HepG2 (cell line): ENCODE measurements around the gene OBSL1. TPM values are rescaled to one million over a fixed set of nuclear protein-coding genes. Genes with fewer than 3 reads are reported as not detected.

Experiments used
- CHD2 ChIP-seq: IDR thresholded peaks from 2 replicates; pipeline ENCODE4 v1.6.1; 2011; ENCODE audit warnings: low read depth, low read length, improper control_type of control experiment
- EHMT2 ChIP-seq: fragments of 200-600 bp; sonication (generic); IDR thresholded peaks from 2 replicates; pipeline ENCODE4 v1.7.0; 2017; ENCODE audit warnings: antibody characterized with exemption, low read depth, low read length, borderline replicate concordance
- KLF16 ChIP-seq, 2 experiments: sonication (generic) in 1 of 2; formaldehyde crosslinking in 1 of 2; IDR thresholded peaks; 2 replicates each; pipeline versions ENCODE4 v1.6.1 to v1.8.0; 2016 to 2023; ENCODE audit warnings: missing genetic modification reagents in 2 of 2, missing compliant biosample characterization in 1 of 2
- KLF9 ChIP-seq: IDR thresholded peaks from 2 replicates; pipeline ENCODE4 v1.6.1; 2016; ENCODE audit warnings: low read depth
- POLR2G ChIP-seq: fragments of 200-400 bp; formaldehyde crosslinking; IDR thresholded peaks from 2 replicates; pipeline ENCODE4 v1.6.1; 2018; ENCODE audit warnings: mild to moderate bottlenecking, low read depth, low read length, moderate library complexity
- RORA ChIP-seq: sonication (generic); formaldehyde crosslinking; IDR thresholded peaks from 2 replicates; pipeline ENCODE4 v1.5.0; 2020; ENCODE audit warnings: mild to moderate bottlenecking, missing genetic modification reagents, moderate library complexity
- ZFP90 ChIP-seq: sonication (generic); formaldehyde crosslinking; IDR thresholded peaks from 2 replicates; pipeline ENCODE4 v1.8.0; 2022; ENCODE audit warnings: missing genetic modification reagents, mild to moderate bottlenecking, inconsistent platforms, borderline replicate concordance
- ZNF564 ChIP-seq: sonication (generic); formaldehyde crosslinking; IDR thresholded peaks from 2 replicates; pipeline ENCODE4 v1.8.1; 2023; ENCODE audit warnings: mild to moderate bottlenecking, missing genetic modification reagents
- ZNF670 ChIP-seq: sonication (generic); formaldehyde crosslinking; IDR thresholded peaks from 2 replicates; pipeline ENCODE4 v1.8.0; 2022; ENCODE audit warnings: mild to moderate bottlenecking, missing genetic modification reagents, borderline replicate concordance
- ZSCAN9 ChIP-seq: IDR thresholded peaks from 2 replicates; pipeline ENCODE4 v1.6.1; 2016; ENCODE audit warnings: borderline replicate concordance
- polyA plus RNA-seq, 8 experiments: library from polyadenylated mRNA; depleted of rRNA in 3 of 8; stranded (reverse) in 7 of 8; unstranded in 1 of 8; fragments of >200 nt; fragmentation: Illumina TruSeq in 4 of 8; extraction: Trizol in 4 of 8; gene quantifications; 2 replicates each; pipeline versions ENCODE4 v1.2.1 to v1.2.3, GENCODE V29; 2011 to 2016; ENCODE audit warnings: low read depth in 4 of 8, missing spikeins in 1 of 8, mixed read lengths in 1 of 8; ENCODE audit not compliant: insufficient read depth in 1 of 8
- total RNA-seq, 5 experiments: library from RNA; depleted of rRNA; stranded (reverse); fragments of >200 nt; fragmentation: Illumina TruSeq; extraction: Trizol; gene quantifications; 2 replicates each; pipeline ENCODE4 v1.2.3, GENCODE V29; 2016; ENCODE audit warnings: low read depth in 1 of 5
- TF ChIP-seq, protein P1 (sequence below): sonication (generic); formaldehyde crosslinking; IDR thresholded peaks from 2 replicates; pipeline ENCODE4 v1.4.0; 2020; ENCODE audit warnings: missing genetic modification reagents, mild to moderate bottlenecking, borderline replicate concordance
- TF ChIP-seq, protein P2 (sequence below): sonication (generic); formaldehyde crosslinking; IDR thresholded peaks from 2 replicates; pipeline ENCODE4 v1.5.0; 2020; ENCODE audit warnings: mild to moderate bottlenecking, missing genetic modification reagents
- TF ChIP-seq, protein P3 (sequence below): sonication (generic); formaldehyde crosslinking; IDR thresholded peaks from 2 replicates; pipeline ENCODE4 v1.4.0; 2020; ENCODE audit warnings: missing genetic modification reagents
- TF ChIP-seq, protein P4 (sequence below): fragments of 450-650 bp; IDR thresholded peaks from 2 replicates; pipeline ENCODE4 v1.6.1; 2016
- TF ChIP-seq, protein P5 (sequence below): sonication (generic); formaldehyde crosslinking; IDR thresholded peaks from 2 replicates; pipeline ENCODE4 v1.5.1; 2020; ENCODE audit warnings: missing genetic modification reagents, mild to moderate bottlenecking, borderline replicate concordance
- TF ChIP-seq, protein P6 (sequence below): sonication (generic); formaldehyde crosslinking; IDR thresholded peaks from 2 replicates; pipeline ENCODE4 v1.9.0; 2021; ENCODE audit warnings: missing genetic modification reagents, mild to moderate bottlenecking, borderline replicate concordance

OBSL1 gene
- total and polyA plus RNA-seq, 2 of the 13 experiments (the other 11 are each of a cell fraction or from before 2014, with no cell fraction given), result 86.7 to 218 TPM

DNA sequence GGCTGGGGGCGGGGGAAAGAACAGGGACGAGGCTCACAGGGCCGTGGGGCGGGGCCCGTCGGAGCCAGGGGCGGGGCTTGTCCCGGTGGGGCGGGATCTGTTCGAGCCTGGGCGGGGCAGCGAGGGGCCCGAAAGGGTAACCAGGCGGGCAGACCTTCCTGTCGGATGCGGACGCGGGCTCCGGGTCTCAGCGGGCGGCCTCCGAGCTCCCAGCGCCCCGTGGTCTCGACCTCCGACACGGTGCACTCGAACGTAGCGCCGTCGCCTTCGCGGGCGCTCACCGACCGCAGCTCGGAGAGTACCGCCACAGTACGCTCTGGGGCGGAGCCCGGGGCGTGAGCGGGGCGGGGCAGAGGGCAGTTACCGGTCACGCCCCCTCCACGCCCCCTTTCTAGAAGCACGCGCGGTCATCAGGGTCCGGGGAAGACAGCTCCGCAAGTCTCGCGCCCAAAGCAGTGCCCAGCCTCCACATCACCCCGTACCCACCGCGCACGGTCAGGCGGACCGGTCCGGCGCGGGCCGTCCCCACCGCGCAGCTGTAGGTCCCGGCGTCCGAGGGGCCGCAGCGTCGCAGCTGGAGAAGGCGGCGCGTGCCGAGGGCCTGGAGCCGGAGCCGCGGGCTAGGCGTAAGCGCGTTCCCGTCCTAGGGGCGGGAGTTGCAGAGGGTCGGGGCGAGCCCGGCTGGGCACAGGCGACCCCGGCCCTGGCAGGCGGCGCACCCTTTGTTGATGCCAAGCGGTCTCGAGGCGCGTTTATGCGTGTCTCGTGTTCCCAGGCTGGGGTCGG lies 18.8 kb downstream of the OBSL1 start (continued):
- TF ChIP-seq, protein P1, sequence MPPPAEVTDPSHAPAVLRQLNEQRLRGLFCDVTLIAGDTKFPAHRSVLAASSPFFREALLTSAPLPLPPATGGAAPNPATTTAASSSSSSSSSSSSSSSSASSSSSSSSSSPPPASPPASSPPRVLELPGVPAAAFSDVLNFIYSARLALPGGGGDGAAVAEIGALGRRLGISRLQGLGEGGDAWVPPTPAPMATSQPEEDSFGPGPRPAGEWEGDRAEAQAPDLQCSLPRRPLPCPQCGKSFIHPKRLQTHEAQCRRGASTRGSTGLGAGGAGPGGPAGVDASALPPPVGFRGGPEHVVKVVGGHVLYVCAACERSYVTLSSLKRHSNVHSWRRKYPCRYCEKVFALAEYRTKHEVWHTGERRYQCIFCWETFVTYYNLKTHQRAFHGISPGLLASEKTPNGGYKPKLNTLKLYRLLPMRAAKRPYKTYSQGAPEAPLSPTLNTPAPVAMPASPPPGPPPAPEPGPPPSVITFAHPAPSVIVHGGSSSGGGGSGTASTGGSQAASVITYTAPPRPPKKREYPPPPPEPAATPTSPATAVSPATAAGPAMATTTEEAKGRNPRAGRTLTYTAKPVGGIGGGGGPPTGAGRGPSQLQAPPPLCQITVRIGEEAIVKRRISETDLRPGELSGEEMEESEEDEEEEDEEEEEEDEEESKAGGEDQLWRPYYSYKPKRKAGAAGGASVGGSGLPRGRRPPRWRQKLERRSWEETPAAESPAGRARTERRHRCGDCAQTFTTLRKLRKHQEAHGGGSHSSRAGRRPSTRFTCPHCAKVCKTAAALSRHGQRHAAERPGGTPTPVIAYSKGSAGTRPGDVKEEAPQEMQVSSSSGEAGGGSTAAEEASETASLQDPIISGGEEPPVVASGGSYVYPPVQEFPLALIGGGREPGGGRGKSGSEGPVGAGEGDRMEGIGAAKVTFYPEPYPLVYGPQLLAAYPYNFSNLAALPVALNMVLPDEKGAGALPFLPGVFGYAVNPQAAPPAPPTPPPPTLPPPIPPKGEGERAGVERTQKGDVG (CRISPR knock-in tag), result peak; percentile 47
- TF ChIP-seq ZSCAN9 (CRISPR knock-in tag) (no peak; the same call in 1 of the 2 replicates), KLF16 (CRISPR knock-in tag; IDR thresholded peaks at IDR 0.05) (peak; percentile 46 to 78; a peak in 1 of 4 replicates), ZNF564 (peak; percentile 87), CHD2 (peak; percentile 15; the same call in 1 of the 2 replicates), RORA (CRISPR knock-in tag) (no peak), ZNF670 (CRISPR knock-in tag) (peak; percentile 67; the same call in 1 of the 2 replicates), ZFP90 (no peak; the same call in 1 of the 2 replicates), POLR2G (peak; percentile 64; the same call in 1 of the 2 replicates), EHMT2 (no peak), KLF9 (CRISPR knock-in tag) (0 out of 2 replicates have a peak, but pooled peaks have one; percentile 71)
- TF ChIP-seq, protein P2, sequence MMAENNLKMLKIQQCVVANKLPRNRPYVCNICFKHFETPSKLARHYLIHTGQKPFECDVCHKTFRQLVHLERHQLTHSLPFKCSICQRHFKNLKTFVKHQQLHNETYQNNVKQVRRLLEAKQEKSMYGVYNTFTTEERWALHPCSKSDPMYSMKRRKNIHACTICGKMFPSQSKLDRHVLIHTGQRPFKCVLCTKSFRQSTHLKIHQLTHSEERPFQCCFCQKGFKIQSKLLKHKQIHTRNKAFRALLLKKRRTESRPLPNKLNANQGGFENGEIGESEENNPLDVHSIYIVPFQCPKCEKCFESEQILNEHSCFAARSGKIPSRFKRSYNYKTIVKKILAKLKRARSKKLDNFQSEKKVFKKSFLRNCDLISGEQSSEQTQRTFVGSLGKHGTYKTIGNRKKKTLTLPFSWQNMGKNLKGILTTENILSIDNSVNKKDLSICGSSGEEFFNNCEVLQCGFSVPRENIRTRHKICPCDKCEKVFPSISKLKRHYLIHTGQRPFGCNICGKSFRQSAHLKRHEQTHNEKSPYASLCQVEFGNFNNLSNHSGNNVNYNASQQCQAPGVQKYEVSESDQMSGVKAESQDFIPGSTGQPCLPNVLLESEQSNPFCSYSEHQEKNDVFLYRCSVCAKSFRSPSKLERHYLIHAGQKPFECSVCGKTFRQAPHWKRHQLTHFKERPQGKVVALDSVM, result no peak
- TF ChIP-seq, protein P3, sequence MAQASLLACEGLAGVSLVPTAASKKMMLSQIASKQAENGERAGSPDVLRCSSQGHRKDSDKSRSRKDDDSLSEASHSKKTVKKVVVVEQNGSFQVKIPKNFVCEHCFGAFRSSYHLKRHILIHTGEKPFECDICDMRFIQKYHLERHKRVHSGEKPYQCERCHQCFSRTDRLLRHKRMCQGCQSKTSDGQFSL (CRISPR knock-in tag), result no peak
- TF ChIP-seq, protein P4, sequence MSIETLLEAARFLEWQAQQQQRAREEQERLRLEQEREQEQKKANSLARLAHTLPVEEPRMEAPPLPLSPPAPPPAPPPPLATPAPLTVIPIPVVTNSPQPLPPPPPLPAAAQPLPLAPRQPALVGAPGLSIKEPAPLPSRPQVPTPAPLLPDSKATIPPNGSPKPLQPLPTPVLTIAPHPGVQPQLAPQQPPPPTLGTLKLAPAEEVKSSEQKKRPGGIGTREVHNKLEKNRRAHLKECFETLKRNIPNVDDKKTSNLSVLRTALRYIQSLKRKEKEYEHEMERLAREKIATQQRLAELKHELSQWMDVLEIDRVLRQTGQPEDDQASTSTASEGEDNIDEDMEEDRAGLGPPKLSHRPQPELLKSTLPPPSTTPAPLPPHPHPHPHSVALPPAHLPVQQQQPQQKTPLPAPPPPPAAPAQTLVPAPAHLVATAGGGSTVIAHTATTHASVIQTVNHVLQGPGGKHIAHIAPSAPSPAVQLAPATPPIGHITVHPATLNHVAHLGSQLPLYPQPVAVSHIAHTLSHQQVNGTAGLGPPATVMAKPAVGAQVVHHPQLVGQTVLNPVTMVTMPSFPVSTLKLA, result peak; percentile 36
- TF ChIP-seq, protein P5, sequence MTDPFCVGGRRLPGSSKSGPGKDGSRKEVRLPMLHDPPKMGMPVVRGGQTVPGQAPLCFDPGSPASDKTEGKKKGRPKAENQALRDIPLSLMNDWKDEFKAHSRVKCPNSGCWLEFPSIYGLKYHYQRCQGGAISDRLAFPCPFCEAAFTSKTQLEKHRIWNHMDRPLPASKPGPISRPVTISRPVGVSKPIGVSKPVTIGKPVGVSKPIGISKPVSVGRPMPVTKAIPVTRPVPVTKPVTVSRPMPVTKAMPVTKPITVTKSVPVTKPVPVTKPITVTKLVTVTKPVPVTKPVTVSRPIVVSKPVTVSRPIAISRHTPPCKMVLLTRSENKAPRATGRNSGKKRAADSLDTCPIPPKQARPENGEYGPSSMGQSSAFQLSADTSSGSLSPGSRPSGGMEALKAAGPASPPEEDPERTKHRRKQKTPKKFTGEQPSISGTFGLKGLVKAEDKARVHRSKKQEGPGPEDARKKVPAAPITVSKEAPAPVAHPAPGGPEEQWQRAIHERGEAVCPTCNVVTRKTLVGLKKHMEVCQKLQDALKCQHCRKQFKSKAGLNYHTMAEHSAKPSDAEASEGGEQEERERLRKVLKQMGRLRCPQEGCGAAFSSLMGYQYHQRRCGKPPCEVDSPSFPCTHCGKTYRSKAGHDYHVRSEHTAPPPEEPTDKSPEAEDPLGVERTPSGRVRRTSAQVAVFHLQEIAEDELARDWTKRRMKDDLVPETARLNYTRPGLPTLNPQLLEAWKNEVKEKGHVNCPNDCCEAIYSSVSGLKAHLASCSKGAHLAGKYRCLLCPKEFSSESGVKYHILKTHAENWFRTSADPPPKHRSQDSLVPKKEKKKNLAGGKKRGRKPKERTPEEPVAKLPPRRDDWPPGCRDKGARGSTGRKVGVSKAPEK (CRISPR knock-in tag), result no peak
- TF ChIP-seq, protein P6, sequence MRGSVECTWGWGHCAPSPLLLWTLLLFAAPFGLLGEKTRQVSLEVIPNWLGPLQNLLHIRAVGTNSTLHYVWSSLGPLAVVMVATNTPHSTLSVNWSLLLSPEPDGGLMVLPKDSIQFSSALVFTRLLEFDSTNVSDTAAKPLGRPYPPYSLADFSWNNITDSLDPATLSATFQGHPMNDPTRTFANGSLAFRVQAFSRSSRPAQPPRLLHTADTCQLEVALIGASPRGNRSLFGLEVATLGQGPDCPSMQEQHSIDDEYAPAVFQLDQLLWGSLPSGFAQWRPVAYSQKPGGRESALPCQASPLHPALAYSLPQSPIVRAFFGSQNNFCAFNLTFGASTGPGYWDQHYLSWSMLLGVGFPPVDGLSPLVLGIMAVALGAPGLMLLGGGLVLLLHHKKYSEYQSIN (CRISPR knock-in tag), result no peak
